Thoracic aorta (tissue), 2 donors: ENCODE measurements around the gene E2F1. TPM values are rescaled to one million over a fixed set of nuclear protein-coding genes. Genes with fewer than 3 reads are reported as not detected.

Experiments used
- ATAC-seq: fragments of 150-250 bp; one replicate; pipeline ENCODE4 v1.8.0; 2017; ENCODE audit warnings: low read depth; ENCODE audit not compliant: insufficient number of reproducible peaks, low FRiP score
- DNase-seq: peaks from one replicate; pipeline ENCODE4 v3.0.0-alpha.2; 2020; ENCODE audit warnings: low spot score
- H3K27ac ChIP-seq, 2 donors: fragments of 200-600 bp; sonication (generic); 1 replicate in 1 of 2; 2 replicates in 1 of 2; pipeline ENCODE4 v1.5.1; 2016; ENCODE audit warnings: mild to moderate bottlenecking in 2 of 2, moderate library complexity in 2 of 2
- H3K27me3 ChIP-seq: fragments of 200-600 bp; sonication (generic); replicated peaks from 2 replicates; pipeline ENCODE4 v1.6.0; 2016; ENCODE audit warnings: mild to moderate bottlenecking; ENCODE audit not compliant: insufficient read depth
- H3K36me3 ChIP-seq: fragments of 200-600 bp; sonication (generic); one replicate; pipeline ENCODE4 v1.5.1; 2016
- H3K4me1 ChIP-seq, 2 donors: fragments of 200-600 bp; sonication (generic); 1 replicate in 1 of 2; 2 replicates in 1 of 2; pipeline versions ENCODE4 v1.5.1 to v1.6.0; 2016; ENCODE audit warnings: low read depth in 2 of 2, mild to moderate bottlenecking in 1 of 2; ENCODE audit not compliant: control insufficient read depth in 1 of 2
- H3K4me3 ChIP-seq: fragments of 200-600 bp; sonication (generic); 2 replicates; pipeline ENCODE4 v1.5.1; 2016; ENCODE audit warnings: mild to moderate bottlenecking
- H3K9me3 ChIP-seq: fragments of 200-600 bp; sonication (generic); 2 replicates; pipeline ENCODE4 v1.5.1; 2016
- total RNA-seq, 2 donors: library from RNA; depleted of rRNA; stranded (reverse); fragments of >200 nt; gene quantifications; one replicate each; pipeline versions ENCODE4 v1.1.0 to v1.2.3, GENCODE V29; 2016
- TF ChIP-seq, protein P1 (sequence below): fragments of 200-600 bp; sonication (generic); IDR thresholded peaks from one replicate; pipeline ENCODE4 v1.5.1; 2019; ENCODE audit warnings: antibody characterized with exemption

Gene E2F1
- total RNA-seq, 2 donors from 2014 or later = 0.68 to 0.92 TPM

DNA sequence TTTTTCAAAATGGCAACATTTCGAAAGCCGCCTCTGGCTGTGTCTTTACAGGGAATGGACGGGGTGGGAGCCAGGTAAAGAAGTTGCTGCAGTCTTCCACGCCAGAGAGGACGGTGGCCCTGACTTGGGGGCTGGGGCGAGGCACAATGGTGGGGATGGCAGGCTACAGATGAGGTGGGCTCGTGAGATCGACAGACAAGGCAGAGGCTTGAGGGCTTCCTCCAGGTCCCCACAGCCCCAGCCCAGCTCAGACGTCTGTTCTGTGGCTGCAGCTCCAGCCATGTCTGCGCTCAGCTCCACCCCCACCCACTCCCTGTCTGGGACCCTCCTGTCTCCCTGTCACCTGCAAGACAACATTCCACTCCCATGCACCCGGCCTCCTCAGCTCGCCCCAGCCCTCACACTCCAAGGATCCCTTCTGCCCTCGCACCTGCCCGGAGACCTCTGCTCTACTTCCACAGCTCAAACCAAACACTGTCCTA lies 31.5 kb downstream of the E2F1 start:
- TF ChIP-seq, protein P1, sequence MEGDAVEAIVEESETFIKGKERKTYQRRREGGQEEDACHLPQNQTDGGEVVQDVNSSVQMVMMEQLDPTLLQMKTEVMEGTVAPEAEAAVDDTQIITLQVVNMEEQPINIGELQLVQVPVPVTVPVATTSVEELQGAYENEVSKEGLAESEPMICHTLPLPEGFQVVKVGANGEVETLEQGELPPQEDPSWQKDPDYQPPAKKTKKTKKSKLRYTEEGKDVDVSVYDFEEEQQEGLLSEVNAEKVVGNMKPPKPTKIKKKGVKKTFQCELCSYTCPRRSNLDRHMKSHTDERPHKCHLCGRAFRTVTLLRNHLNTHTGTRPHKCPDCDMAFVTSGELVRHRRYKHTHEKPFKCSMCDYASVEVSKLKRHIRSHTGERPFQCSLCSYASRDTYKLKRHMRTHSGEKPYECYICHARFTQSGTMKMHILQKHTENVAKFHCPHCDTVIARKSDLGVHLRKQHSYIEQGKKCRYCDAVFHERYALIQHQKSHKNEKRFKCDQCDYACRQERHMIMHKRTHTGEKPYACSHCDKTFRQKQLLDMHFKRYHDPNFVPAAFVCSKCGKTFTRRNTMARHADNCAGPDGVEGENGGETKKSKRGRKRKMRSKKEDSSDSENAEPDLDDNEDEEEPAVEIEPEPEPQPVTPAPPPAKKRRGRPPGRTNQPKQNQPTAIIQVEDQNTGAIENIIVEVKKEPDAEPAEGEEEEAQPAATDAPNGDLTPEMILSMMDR = no peak
- DNase-seq (no peak), ATAC-seq (no peak)
- H3K36me3 ChIP-seq = peaks cover 15% of the 10 kb centered on the region
- H3K9me3 ChIP-seq = no peaks in the 10 kb centered on the region
- H3K27ac ChIP-seq = no peak overlapping the region
- H3K4me1 ChIP-seq = peaks cover 0 to 8% of the 10 kb centered on the region in 2 donors
- no peaks in the 10 kb centered on the region for H3K27me3 ChIP-seq
- H3K4me3 ChIP-seq = no peak overlapping the region

DNA sequence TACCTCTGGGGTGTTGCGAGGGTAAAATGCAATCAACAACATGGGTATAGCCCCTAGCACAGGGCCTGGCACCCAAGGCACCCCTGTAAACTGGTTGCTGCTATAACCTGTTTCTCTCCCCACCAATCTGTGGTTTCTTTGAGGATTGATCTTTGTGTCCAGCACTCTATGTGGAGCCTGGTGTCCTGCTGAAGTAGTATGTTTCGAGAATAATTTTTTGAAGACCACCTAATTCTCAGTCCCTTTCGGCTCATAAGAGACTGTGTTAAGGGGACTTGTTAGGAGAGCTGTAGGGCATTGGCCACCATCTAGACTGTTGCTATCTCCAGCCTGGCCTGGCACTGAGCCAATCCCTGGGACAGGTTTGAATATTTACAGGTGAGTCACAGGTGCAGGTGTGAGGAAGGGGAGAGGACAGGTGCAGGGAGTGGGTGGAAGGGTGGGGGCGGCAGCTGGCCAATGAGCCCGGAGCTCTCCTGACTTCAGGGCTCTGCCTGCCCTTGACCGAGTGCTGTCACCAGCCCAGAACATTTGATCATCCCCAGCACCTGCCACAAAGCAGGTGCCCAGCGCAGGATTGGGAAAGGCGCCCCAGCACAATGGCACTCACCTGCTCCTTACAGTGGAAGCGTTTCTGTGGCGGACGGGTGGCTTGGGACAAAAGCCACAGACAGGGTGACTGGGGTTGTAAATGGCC lies 32.1 kb downstream of the E2F1 start:
- H3K4me3 ChIP-seq = no peak overlapping the region
- TF ChIP-seq, protein P1 = no peak
- no peak for ATAC-seq
- DNase-seq = no peak
- H3K4me1 ChIP-seq = peaks cover 0 to 8% of the 10 kb centered on the region in 2 donors
- no peaks in the 10 kb centered on the region for H3K27me3 ChIP-seq
- H3K27ac ChIP-seq = no peak overlapping the region
- peaks cover 9% of the 10 kb centered on the region for H3K36me3 ChIP-seq
- no peaks in the 10 kb centered on the region for H3K9me3 ChIP-seq

DNA sequence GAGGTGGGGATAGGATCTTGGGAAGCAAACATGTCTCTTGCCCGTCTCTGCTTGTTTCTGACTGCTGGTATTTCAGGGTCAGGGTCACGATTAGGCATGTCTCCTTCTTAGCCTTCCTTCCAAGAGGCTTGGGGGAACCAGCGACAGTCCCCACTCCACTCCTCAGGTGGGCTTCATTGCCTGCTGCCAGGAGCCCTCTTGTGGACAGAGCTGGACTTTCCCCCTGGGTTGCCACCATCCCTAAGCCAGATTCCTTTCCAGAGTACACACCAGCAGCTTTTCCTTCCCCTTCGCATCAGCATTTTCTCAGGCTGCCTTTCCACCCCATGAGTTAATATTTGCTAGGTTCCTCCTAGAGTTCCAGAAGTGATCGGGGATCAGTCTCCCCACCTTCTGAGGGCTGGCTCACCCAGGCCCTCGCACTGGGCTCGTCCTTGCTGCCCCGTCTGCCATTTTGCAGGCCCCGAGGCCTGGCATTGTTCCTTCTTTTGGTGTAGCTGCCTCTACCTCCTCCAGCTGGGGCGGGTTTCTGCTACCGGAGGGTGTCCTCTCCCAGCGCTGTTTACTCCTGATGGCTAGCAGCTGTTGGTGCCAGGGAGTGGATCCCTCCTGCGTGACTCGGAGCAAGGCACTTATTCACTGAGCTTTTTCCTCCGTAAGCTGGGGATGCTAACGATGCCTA lies 32.8 kb downstream of the E2F1 start:
- Histone ChIP-seq H3K36me3 (peaks cover 4% of the 10 kb centered on the region), H3K27me3 (no peaks in the 10 kb centered on the region), H3K9me3 (no peaks in the 10 kb centered on the region), H3K27ac (no peak overlapping the region), H3K4me1 (peaks cover 4 to 15% of the 10 kb centered on the region in 2 donors), H3K4me3 (peak overlapping the region; percentile 41)
- TF ChIP-seq, protein P1 = peak; percentile 84
- ATAC-seq (peak; percentile 44), DNase-seq (no peak)

DNA sequence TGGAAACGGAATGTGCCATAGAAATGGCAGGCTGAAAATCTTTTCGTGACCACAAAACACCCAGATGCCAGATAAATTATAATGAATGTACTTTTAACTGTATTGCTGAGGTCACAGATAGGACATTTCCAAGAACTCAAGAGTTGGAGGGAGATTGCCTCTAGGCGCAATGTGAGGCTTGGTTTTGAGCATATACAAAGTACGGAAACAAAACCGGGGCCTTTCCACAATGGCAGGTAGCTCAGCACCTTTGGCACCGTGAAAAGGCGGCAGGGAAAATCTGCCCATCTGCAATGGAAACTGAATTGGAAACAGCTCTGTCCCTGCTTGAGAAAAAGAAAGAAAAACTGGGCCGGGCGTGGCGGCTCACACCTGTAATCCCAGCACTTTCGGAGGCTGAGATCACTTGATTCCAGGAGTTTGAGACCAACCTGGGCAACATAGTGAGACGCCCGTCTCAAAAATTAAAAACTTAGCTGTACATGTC lies 34.6 kb downstream of the E2F1 start:
- no peaks in the 10 kb centered on the region for H3K36me3 ChIP-seq
- DNase-seq = no peak
- no peak for ATAC-seq
- H3K27ac ChIP-seq = no peak overlapping the region
- no peaks in the 10 kb centered on the region for H3K9me3 ChIP-seq
- H3K4me1 ChIP-seq = peaks cover 15 to 33% of the 10 kb centered on the region in 2 donors
- H3K4me3 ChIP-seq = no peak overlapping the region
- TF ChIP-seq, protein P1 = no peak
- H3K27me3 ChIP-seq = no peaks in the 10 kb centered on the region

DNA sequence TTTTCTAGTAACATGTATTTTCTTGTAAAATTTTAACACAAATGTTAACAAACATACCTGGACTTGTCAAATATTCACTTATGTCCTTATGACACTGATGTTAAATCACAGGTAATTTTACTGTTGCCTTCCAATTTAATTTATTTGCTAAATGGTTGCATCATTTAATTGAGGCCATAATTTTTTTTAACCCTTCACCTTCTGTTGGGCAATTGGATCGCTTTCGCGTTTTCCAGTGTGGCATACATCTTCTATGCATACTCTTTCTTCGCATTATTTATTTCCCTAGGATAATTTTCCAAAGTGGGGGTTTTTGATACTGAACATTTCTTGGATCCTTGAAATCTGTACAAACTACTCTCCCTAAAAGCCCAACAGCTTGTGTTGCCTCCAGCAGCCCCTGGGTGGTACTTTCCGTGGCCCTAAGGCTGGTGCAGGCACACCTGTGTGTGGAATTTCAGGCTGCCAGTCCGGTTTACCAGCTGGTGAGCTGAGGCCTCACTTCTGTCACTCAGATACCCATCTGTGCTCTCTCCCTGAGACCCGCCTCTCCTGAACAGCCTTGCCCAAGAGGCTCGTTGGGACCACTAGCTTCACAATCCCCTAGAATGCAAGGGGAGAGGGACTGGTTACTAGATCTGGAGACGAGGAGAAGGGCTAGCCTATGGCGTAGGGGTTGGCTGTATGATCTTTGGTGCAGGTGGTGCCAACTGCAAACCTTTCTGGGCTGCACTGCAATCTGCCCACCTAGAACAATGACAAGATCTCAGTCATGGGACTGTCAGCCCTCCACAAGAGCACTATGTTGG lies 35.2 kb downstream of the E2F1 start:
- DNase-seq = no peak
- TF ChIP-seq, protein P1 = no peak
- Histone ChIP-seq H3K36me3 (no peaks in the 10 kb centered on the region), H3K27ac (no peak overlapping the region), H3K4me3 (no peak overlapping the region), H3K27me3 (no peaks in the 10 kb centered on the region), H3K4me1 (peaks cover 15 to 39% of the 10 kb centered on the region in 2 donors), H3K9me3 (no peaks in the 10 kb centered on the region)
- no peak for ATAC-seq
